Measurements from ENCODE around the gene MAP3K9.

MAP3K9 gene

GRCh38 chr14:70780396-70781075 lies 28.8 kb downstream of the MAP3K9 start:
- peak; percentile 34 for DNase-seq

- DNase-seq: no peak
Measured at GRCh38 chr14:70779667-70780066, 29.6 kb downstream of the MAP3K9 start.

GRCh38 chr14:70776197-70776596 lies 33.1 kb downstream of the MAP3K9 start:
- DNase-seq: no peak

- no peak for DNase-seq
Measured at GRCh38 chr14:70773182-70773862, 36.0 kb downstream of the MAP3K9 start.

GRCh38 chr14:70771781-70772212 lies 37.5 kb downstream of the MAP3K9 start:
- no peak for DNase-seq

GRCh38 chr14:70770490-70770889 lies 38.8 kb downstream of the MAP3K9 start:
- no peak for DNase-seq

- no peak for DNase-seq
Measured at GRCh38 chr14:70759398-70759797, 49.9 kb downstream of the MAP3K9 start.

GRCh38 chr14:70755655-70756054 lies 53.7 kb downstream of the MAP3K9 start:
- DNase-seq: no peak

- DNase-seq: no peak
Measured at GRCh38 chr14:70754991-70755390, 54.3 kb downstream of the MAP3K9 start.

- no peak for DNase-seq
Measured at GRCh38 chr14:70753518-70753953, 55.8 kb downstream of the MAP3K9 start.

- DNase-seq: no peak
Measured at GRCh38 chr14:70748422-70748821, 60.9 kb downstream of the MAP3K9 start.

GRCh38 chr14:70744641-70745040 lies 64.7 kb downstream of the MAP3K9 start:
- DNase-seq: no peak

GRCh38 chr14:70742316-70742715 lies 67.0 kb downstream of the MAP3K9 start:
- no peak for DNase-seq

- DNase-seq: no peak
Measured at GRCh38 chr14:70741482-70741881, 67.8 kb downstream of the MAP3K9 start.

- no peak for DNase-seq
Measured at GRCh38 chr14:70735043-70735442, 74.3 kb downstream of the MAP3K9 start.

- DNase-seq: no peak
Measured at GRCh38 chr14:70731447-70732239, 77.7 kb downstream of the MAP3K9 start.

- no peak for DNase-seq
Measured at GRCh38 chr14:70730393-70730792, 78.9 kb downstream of the MAP3K9 start.

GRCh38 chr14:70726651-70727375 lies 82.5 kb downstream of the MAP3K9 start:
- DNase-seq: no peak

- no peak for DNase-seq
Measured at GRCh38 chr14:70724944-70725343, 84.4 kb downstream of the MAP3K9 start.

- no peak for DNase-seq
Measured at GRCh38 chr14:70724110-70724509, 85.2 kb downstream of the MAP3K9 start.

GRCh38 chr14:70723276-70723675 lies 86.0 kb downstream of the MAP3K9 start:
- no peak for DNase-seq

GRCh38 chr14:70722418-70722817 lies 86.9 kb downstream of the MAP3K9 start:
- no peak for DNase-seq

- no peak for DNase-seq
Measured at GRCh38 chr14:70721542-70721941, 87.8 kb downstream of the MAP3K9 start.

Measured in CD4-positive, alpha-beta T cell treated with Interferon gamma for 1 hour (primary cell).